ENCODE data around the gene STAT3. TPM values are rescaled to one million over a fixed set of nuclear protein-coding genes. Genes with fewer than 3 reads are reported as not detected.
"Not testable (repeated sequence)": the region's sequence is repeated elsewhere in the genome, so short reads cannot be mapped to it uniquely, and the experiment has no call there.

The STAT3 gene
- total and polyA plus RNA-seq, 2 experiments from 2014 or later, result 82.1 to 82.7 TPM

DNA sequence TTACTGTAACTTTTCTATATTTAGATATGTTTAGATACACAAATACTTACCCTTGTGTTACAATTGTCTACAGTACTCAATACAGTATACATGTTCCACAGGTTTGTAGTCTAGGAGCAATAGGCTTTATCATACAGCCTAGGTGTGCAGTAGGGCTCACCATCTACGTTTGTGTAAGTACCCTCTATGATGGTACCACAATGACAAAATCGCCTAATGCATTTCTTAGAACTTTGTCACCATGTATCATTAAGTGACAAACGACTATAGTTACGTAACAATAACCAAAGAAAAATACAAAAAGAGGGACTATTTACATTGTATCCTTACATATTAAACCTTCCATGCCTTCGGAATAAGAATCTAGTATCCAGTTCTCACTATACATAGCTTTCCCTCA lies 120.0 kb downstream of the STAT3 start:
- H3K4me1 ChIP-seq (ENCODE audit: low read depth), result peaks cover 15% of the 10 kb centered on the region
- H3K36me3 ChIP-seq, result no peaks in the 10 kb centered on the region
- DNase-seq (ENCODE audit: low read depth in 1 of 2, low spot score in 1 of 2), result no peak
- H3K9me3 ChIP-seq (ENCODE audit: low read depth), result no peaks in the 10 kb centered on the region
- no peaks in the 10 kb centered on the region for H3K27me3 ChIP-seq
- H3K27ac ChIP-seq, result no peak overlapping the region
- TF ChIP-seq, protein P1, sequence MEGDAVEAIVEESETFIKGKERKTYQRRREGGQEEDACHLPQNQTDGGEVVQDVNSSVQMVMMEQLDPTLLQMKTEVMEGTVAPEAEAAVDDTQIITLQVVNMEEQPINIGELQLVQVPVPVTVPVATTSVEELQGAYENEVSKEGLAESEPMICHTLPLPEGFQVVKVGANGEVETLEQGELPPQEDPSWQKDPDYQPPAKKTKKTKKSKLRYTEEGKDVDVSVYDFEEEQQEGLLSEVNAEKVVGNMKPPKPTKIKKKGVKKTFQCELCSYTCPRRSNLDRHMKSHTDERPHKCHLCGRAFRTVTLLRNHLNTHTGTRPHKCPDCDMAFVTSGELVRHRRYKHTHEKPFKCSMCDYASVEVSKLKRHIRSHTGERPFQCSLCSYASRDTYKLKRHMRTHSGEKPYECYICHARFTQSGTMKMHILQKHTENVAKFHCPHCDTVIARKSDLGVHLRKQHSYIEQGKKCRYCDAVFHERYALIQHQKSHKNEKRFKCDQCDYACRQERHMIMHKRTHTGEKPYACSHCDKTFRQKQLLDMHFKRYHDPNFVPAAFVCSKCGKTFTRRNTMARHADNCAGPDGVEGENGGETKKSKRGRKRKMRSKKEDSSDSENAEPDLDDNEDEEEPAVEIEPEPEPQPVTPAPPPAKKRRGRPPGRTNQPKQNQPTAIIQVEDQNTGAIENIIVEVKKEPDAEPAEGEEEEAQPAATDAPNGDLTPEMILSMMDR (IDR thresholded peaks at IDR 0.05; ENCODE audit: low read depth, low read length), result no peak
- no peak overlapping the region for H3K4me3 ChIP-seq

DNA sequence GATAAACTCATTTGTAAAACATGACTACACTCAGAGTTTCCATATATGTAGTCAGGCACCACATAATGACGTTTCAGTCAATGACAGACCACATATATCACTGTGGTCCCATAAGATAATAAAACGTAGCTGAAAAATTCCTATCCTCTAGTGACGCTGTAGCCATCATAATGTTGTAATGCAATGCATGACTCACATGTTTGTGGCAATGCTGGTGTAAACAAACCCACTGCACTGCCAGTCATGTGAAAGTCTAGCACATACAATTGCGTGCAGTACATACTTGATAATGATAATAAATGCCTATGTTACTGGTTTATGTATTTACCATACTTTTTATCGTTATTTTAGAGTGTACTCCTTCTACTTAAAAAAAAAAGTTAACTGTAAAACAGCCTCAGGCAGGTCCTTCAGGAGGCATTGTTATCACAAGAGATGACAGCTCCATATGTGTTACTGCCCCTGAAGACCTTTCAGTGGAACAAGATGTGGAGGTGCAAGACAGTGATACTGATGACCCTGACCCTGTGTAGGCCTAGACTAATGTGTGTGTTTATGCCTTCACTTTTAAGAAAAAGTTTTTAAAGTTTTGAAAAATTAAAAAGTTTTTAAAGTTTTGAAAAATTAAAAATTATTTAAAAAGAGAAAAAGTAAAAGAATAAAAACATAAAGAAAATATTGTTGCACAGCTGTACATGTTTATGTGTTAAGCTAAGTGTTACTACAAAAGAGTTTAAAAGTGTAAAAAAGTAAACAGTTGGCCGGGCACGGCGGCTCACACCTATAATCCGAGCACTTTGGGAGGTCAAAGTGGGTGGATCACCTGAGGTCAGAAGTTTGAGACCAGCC lies 121.1 kb downstream of the STAT3 start:
- Histone ChIP-seq H3K9me3 (ENCODE audit: low read depth) (no peaks in the 10 kb centered on the region), H3K27ac (peak overlapping the region; percentile 11), H3K36me3 (no peaks in the 10 kb centered on the region), H3K27me3 (no peaks in the 10 kb centered on the region), H3K4me1 (ENCODE audit: low read depth) (peaks cover 9% of the 10 kb centered on the region), H3K4me3 (no peak overlapping the region)
- TF ChIP-seq, protein P1 (IDR thresholded peaks at IDR 0.05; ENCODE audit: low read depth, low read length), result no peak
- DNase-seq (ENCODE audit: low read depth in 1 of 2, low spot score in 1 of 2), result peak in 1 of 2 donors; percentile 95

DNA sequence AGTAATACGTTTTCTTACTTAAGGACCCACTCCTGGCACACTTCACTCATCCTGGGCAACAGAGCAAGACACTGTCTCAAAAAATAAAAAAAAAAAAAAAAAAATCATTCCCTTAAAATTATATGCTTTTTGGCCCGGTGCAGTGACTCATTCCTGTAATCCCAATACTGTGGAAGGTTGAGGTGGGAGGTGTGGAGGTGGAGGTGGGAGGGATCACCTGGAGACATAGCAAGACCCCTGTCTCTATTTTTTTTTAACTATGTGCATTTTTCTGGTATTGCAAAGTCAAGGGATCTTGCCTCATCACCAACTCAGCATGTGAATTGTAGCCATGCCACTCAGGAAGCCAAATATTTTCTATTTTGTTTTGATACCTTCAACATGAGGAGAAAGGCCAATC lies 121.8 kb downstream of the STAT3 start:
- no peaks in the 10 kb centered on the region for H3K9me3 ChIP-seq (ENCODE audit: low read depth)
- no peak overlapping the region for H3K4me3 ChIP-seq
- DNase-seq (ENCODE audit: low read depth in 1 of 2, low spot score in 1 of 2), result no peak
- peaks cover 7% of the 10 kb centered on the region for H3K4me1 ChIP-seq (ENCODE audit: low read depth)
- no peaks in the 10 kb centered on the region for H3K27me3 ChIP-seq
- peak overlapping the region; percentile 11 for H3K27ac ChIP-seq
- H3K36me3 ChIP-seq, result no peaks in the 10 kb centered on the region
- TF ChIP-seq, protein P1 (IDR thresholded peaks at IDR 0.05; ENCODE audit: low read depth, low read length), result no peak

DNA sequence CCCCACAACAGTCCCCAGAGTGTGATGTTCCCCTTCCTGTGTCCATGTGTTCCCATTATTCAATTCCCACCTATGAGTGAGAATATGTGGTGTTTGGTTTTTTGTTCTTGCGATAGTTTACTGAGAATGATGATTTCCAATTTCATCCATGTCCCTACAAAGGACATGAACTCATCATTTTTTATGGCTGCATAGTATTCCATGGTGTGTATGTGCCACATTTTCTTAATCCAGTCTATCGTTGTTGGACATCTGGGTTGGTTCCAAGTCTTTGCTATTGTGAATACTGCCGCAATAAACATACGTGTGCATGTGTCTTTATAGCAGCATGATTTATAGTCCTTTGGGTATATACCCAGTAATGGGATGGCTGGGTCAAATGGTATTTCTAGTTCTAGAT lies 123.9 kb downstream of the STAT3 start:
- H3K4me1 ChIP-seq (ENCODE audit: low read depth); H3K9me3 ChIP-seq (ENCODE audit: low read depth): not testable (repeated sequence)

More for the DNA sequence above, 123.9 kb downstream of the STAT3 start:
- not testable (repeated sequence) for DNase-seq (ENCODE audit: low read depth in 1 of 2, low spot score in 1 of 2); H3K27me3 ChIP-seq; H3K36me3 ChIP-seq; H3K4me3 ChIP-seq; H3K27ac ChIP-seq

Other genes starting within 250 kb of the STAT3 start
- 41.8 and 53.8 TPM in 2 replicates for gene RAB5C, start 233.5 kb downstream of the STAT3 start, total RNA-seq
- gene RAB5C, start 233.5 kb downstream of the STAT3 start, polyA plus RNA-seq, result 44.8 and 65.1 TPM in 2 replicates
- not detected in 2 replicates for gene KCNH4, start 207.3 kb downstream of the STAT3 start, total RNA-seq
- not detected in 2 replicates for gene KCNH4, start 207.3 kb downstream of the STAT3 start, polyA plus RNA-seq
- 1.3 TPM in 1 of 2 replicates, not detected in the other for gene HCRT, start 203.0 kb downstream of the STAT3 start, total RNA-seq
- gene HCRT, start 203.0 kb downstream of the STAT3 start, polyA plus RNA-seq, result 1.9 TPM in 1 of 2 replicates, not detected in the other
- gene GHDC, start 193.9 kb downstream of the STAT3 start, total RNA-seq, result 7.3 and 13.5 TPM in 2 replicates
- gene GHDC, start 193.9 kb downstream of the STAT3 start, polyA plus RNA-seq, result 7.4 and 13.4 TPM in 2 replicates
- gene STAT5B, start 112.1 kb downstream of the STAT3 start, total RNA-seq, result 35.8 and 62.4 TPM in 2 replicates
- gene STAT5B, start 112.1 kb downstream of the STAT3 start, polyA plus RNA-seq, result 26.8 and 45.1 TPM in 2 replicates
- 6.8 and 12.2 TPM in 2 replicates for gene STAT5A, start 99.9 kb downstream of the STAT3 start, total RNA-seq
- 8.2 and 9.7 TPM in 2 replicates for gene STAT5A, start 99.9 kb downstream of the STAT3 start, polyA plus RNA-seq
- gene CAVIN1, start 34.8 kb upstream of the STAT3 start, total RNA-seq, result 47.7 and 72.3 TPM in 2 replicates
- 40.0 and 61.3 TPM in 2 replicates for gene CAVIN1, start 34.8 kb upstream of the STAT3 start, polyA plus RNA-seq
- 38.2 and 50.8 TPM in 2 replicates for gene ATP6V0A1, start 70.4 kb upstream of the STAT3 start, total RNA-seq
- gene ATP6V0A1, start 70.4 kb upstream of the STAT3 start, polyA plus RNA-seq, result 43.0 and 44.6 TPM in 2 replicates
- 49.0 and 56.9 TPM in 2 replicates for gene NAGLU, start 147.8 kb upstream of the STAT3 start, total RNA-seq
- 37.1 and 56.9 TPM in 2 replicates for gene NAGLU, start 147.8 kb upstream of the STAT3 start, polyA plus RNA-seq
- gene HSD17B1, start 164.5 kb upstream of the STAT3 start, total RNA-seq, result 4.3 and 6.0 TPM in 2 replicates
- 2.8 and 3.0 TPM in 2 replicates for gene HSD17B1, start 164.5 kb upstream of the STAT3 start, polyA plus RNA-seq
- gene COASY, start 173.7 kb upstream of the STAT3 start, total RNA-seq, result 32.5 and 43.5 TPM in 2 replicates
- 74.7 and 97.4 TPM in 2 replicates for gene COASY, start 173.7 kb upstream of the STAT3 start, polyA plus RNA-seq
- 22.4 and 28.1 TPM in 2 replicates for gene MLX, start 178.7 kb upstream of the STAT3 start, total RNA-seq
- 37.1 and 47.3 TPM in 2 replicates for gene MLX, start 178.7 kb upstream of the STAT3 start, polyA plus RNA-seq
- gene PSMC3IP, start 189.3 kb upstream of the STAT3 start, total RNA-seq, result 6.2 and 6.6 TPM in 2 replicates
- gene PSMC3IP, start 189.3 kb upstream of the STAT3 start, polyA plus RNA-seq, result 9.1 and 14.0 TPM in 2 replicates
- gene RETREG3, start 220.9 kb upstream of the STAT3 start, total RNA-seq, result 47.7 and 56.4 TPM in 2 replicates
- 46.9 and 48.0 TPM in 2 replicates for gene RETREG3, start 220.9 kb upstream of the STAT3 start, polyA plus RNA-seq
- 97.2 and 159 TPM in 2 replicates for gene TUBG1, start 221.2 kb upstream of the STAT3 start, total RNA-seq
- gene TUBG1, start 221.2 kb upstream of the STAT3 start, polyA plus RNA-seq, result 162 and 177 TPM in 2 replicates